Lower leg skin (tissue), 4 donors: ENCODE data around the gene EPC1. TPM values are rescaled to one million over a fixed set of nuclear protein-coding genes. Genes with fewer than 3 reads are reported as not detected.
A peak's percentile ranks its signal among the peaks of the same experiment; 100 is the strongest.

Source experiments
- DNase-seq, 2 donors: peaks; one replicate each; pipeline ENCODE4 v3.0.0-alpha.2; 2019; ENCODE audit warnings: low spot score in 2 of 2
- H3K4me3 ChIP-seq: fragments of 200-600 bp; sonication (generic); 2 replicates; pipeline ENCODE4 v1.5.1; 2017; ENCODE audit warnings: mild to moderate bottlenecking, low read depth; ENCODE audit not compliant: poor library complexity, severe bottlenecking
- POLR2A ChIP-seq, 2 donors: fragments of 450-650 bp; IDR thresholded peaks; one replicate each; pipeline ENCODE4 v1.6.1; 2016 to 2017; ENCODE audit warnings: antibody characterized with exemption in 2 of 2, mild to moderate bottlenecking in 1 of 2, moderate library complexity in 1 of 2
- WGBS, 2 donors: methylation state at CpG; one replicate each; pipeline ENCODE4 v1.1.5; 2018; 5-methylcytosine and 5-hydroxymethylcytosine counted together
- intact Hi-C: fragments of 100-400 bp; cut with DNase I; formaldehyde crosslinking; loops from one replicate; pipeline ENCODE4 v1.15.0; 2023; ENCODE audit warnings: low total_unique reads
- total RNA-seq, 4 donors: library from RNA; depleted of rRNA; stranded (reverse); fragments of >200 nt; gene quantifications; one replicate each; pipeline ENCODE4 v1.1.0, GENCODE V29; 2016
- TF ChIP-seq, protein P1 (sequence below), 3 donors: fragments of 450-650 bp; IDR thresholded peaks; one replicate each; pipeline ENCODE4 v1.5.1; 2016; ENCODE audit warnings: antibody characterized with exemption in 3 of 3, mild to moderate bottlenecking in 3 of 3, moderate library complexity in 2 of 3

Gene EPC1
- total RNA-seq, 4 donors from 2014 or later, result 33.9 to 42.3 (median 36.8) TPM

DNA sequence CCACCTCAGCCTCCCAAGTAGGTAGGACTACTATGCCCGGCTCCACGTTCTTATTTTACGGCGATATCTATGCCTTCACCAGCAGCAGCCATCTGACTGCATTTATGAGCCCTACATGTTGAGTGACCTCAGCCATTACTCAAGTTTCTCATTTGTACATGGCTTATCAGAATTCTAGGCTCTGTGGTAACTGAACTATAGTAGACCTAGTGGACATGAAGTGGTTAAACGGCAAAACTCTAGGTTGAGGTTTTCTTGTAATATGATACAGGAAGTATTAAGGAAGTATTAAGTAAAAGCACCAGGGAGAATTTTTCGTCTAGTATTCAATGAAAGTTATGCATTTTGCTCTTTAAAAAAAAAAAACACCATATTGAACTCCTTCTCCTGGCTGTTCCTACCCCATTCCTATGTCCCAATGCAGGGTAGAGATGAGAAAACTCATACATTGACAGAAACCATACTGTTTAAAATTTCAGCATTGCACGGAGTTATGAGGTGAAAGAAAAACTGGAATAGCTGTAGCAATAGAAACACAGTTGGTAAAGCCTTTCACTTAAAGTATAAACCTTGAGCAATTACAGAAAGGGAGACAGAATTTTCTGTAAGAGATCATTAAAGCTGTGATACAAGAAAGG, 39.8 kb upstream of the EPC1 start:
- no peak for DNase-seq
- TF ChIP-seq, protein P1, sequence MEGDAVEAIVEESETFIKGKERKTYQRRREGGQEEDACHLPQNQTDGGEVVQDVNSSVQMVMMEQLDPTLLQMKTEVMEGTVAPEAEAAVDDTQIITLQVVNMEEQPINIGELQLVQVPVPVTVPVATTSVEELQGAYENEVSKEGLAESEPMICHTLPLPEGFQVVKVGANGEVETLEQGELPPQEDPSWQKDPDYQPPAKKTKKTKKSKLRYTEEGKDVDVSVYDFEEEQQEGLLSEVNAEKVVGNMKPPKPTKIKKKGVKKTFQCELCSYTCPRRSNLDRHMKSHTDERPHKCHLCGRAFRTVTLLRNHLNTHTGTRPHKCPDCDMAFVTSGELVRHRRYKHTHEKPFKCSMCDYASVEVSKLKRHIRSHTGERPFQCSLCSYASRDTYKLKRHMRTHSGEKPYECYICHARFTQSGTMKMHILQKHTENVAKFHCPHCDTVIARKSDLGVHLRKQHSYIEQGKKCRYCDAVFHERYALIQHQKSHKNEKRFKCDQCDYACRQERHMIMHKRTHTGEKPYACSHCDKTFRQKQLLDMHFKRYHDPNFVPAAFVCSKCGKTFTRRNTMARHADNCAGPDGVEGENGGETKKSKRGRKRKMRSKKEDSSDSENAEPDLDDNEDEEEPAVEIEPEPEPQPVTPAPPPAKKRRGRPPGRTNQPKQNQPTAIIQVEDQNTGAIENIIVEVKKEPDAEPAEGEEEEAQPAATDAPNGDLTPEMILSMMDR (IDR thresholded peaks at IDR 0.05), result no peak
- no peak for TF ChIP-seq POLR2A (IDR thresholded peaks at IDR 0.05)
- intact Hi-C loops, result no loop called here
- 75 to 79% methylated on average over 7 of the region's 7 CpGs for WGBS, 2 donors
- H3K4me3 ChIP-seq, result no peak overlapping the region

DNA sequence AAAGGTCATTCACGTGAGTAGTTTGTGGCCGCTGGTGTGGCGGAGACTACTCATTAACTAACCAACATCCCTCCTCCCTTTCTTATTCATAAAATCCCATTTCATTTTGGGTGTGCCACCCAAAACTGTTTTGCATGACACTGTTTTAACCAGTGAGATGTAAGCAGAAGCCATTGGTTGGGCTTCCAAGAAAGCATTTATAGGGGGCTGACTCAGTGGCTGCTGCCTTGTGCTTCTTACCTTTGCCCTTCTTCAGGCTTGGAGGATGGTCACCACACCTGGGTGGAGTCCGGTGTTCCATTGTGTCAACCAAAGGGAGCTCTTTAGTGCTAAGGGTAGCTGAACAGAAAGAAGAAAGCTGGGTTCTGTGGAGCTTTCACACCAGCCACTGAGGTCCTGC, 37.2 kb upstream of the EPC1 start:
- no peak for DNase-seq
- TF ChIP-seq POLR2A (IDR thresholded peaks at IDR 0.05), result no peak
- TF ChIP-seq, protein P1 (IDR thresholded peaks at IDR 0.05), result no peak
- H3K4me3 ChIP-seq, result no peak overlapping the region
- intact Hi-C loops, result no loop called here
- 69 to 76% methylated on average over 4 of the region's 4 CpGs for WGBS, 2 donors

GRCh38 chr10:32381165-32381564, 34.2 kb upstream of the EPC1 start:
- 89 to 92% methylated on average over 3 of the region's 3 CpGs for WGBS, 2 donors
- TF ChIP-seq, protein P1 (IDR thresholded peaks at IDR 0.05), result no peak
- no peak for TF ChIP-seq POLR2A (IDR thresholded peaks at IDR 0.05)
- DNase-seq, result no peak
- intact Hi-C loops, result no loop called here
- H3K4me3 ChIP-seq, result no peak overlapping the region

GRCh38 chr10:32379950-32380551, 33.1 kb upstream of the EPC1 start:
- H3K4me3 ChIP-seq, result no peak overlapping the region
- 68 to 85% methylated on average over 7 of the region's 7 CpGs for WGBS, 2 donors
- TF ChIP-seq POLR2A (IDR thresholded peaks at IDR 0.05), result no peak
- TF ChIP-seq, protein P1 (IDR thresholded peaks at IDR 0.05), result no peak
- intact Hi-C loops, result no loop called here
- DNase-seq, result no peak

DNA sequence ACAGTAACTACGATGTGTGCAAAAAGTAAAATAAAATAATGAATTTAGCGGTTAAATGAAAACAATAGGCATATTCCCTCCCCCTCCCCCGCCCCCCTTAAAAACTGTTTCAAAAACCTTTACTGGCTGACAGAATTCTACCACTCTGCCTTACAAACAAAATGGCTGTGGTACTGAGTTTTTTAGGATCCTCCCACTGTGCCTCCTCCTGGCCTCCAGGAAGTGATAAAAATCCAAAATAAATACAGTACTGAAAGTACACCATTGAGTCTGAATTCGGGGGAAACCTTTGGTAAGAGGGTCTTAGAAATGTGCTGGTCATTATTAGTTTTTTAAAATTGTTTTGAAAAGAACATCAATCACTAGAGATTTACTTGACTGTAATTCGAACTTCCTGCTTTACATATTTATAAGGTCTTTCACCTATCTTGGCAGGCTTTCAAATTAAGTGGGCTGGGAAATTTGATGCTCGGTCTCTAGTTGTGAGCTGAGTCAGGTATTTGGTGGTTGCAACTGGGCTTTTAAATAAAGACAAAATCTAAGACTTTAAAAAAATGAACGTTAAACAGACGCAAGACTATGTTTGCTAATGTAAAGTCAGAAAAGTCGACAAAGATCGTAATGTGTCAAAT, 32.5 kb upstream of the EPC1 start:
- intact Hi-C loops, result no loop called here
- H3K4me3 ChIP-seq, result peak overlapping the region; percentile 54
- WGBS, 2 donors, result 14 to 19% methylated on average over 10 of the region's 10 CpGs
- DNase-seq, result no peak
- TF ChIP-seq, protein P1 (IDR thresholded peaks at IDR 0.05), result no peak
- no peak for TF ChIP-seq POLR2A (IDR thresholded peaks at IDR 0.05)
